Neural crest cell (in vitro differentiated cells): ENCODE data around the gene ADCK1. TPM values are rescaled to one million over a fixed set of nuclear protein-coding genes. Genes with fewer than 3 reads are reported as not detected.
"Not testable (repeated sequence)": the region's sequence is repeated elsewhere in the genome, so short reads cannot be mapped to it uniquely, and the experiment has no call there.

Source experiments
- DNase-seq: peaks from one replicate; pipeline ENCODE4 v3.0.0; 2021; ENCODE audit warnings: low read depth, mixed read lengths, low spot score
- H3K27ac Mint-ChIP-seq: one replicate; pipeline ENCODE4 v1.8.0; 2021; ENCODE audit warnings: mild to moderate bottlenecking, mixed read lengths; ENCODE audit not compliant: unreplicated experiment
- H3K27me3 Mint-ChIP-seq: 2 replicates; pipeline ENCODE4 v1.8.0; 2021; ENCODE audit warnings: low read depth, mild to moderate bottlenecking, mixed read lengths
- H3K36me3 Mint-ChIP-seq: 2 replicates; pipeline ENCODE4 v1.8.0; 2021; ENCODE audit warnings: low read depth, mild to moderate bottlenecking, mixed read lengths
- H3K4me1 Mint-ChIP-seq: 2 replicates; pipeline ENCODE4 v1.8.0; 2021; ENCODE audit warnings: mixed read lengths
- H3K4me3 Mint-ChIP-seq: one replicate; pipeline ENCODE4 v1.8.0; 2021; ENCODE audit warnings: mild to moderate bottlenecking, mixed read lengths
- H3K9me3 Mint-ChIP-seq: 2 replicates; pipeline ENCODE4 v1.8.0; 2021; ENCODE audit warnings: mixed read lengths
- total RNA-seq: library from RNA; stranded (reverse); gene quantifications from 2 replicates; pipeline ENCODE4 v1.2.1, GENCODE V29; 2021
- TF ChIP-seq, protein P1 (sequence below): fragments of 200-600 bp; sonication (generic); conservative IDR thresholded peaks from 2 replicates; pipeline ENCODE4 v1.5.0; 2021; ENCODE audit warnings: antibody characterized with exemption, mild to moderate bottlenecking

ADCK1 gene
- total RNA-seq, 1 donor from 2014 or later, result 9.0 TPM

DNA sequence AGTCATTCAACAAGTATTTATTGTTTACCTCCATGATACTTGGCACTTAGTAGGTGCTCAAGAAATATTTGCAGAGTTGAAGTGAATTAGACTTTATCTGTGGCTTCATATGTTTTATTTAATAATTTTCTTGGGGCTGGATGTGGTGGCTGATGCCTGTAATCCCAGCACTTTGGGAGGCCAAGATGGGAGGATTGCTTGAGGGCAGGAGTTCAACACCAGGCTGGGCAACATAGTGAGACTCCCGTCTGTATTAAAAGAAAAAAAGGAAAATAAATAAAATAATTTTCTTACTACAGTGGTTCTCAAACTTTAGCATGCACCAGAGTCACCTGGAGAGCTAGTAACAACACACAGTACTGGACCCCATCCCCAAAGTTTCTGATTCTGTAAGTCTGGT, 905 bp downstream of the ADCK1 start:
- H3K4me1 Mint-ChIP-seq, result peaks cover 10% of the 10 kb centered on the region
- DNase-seq, result no peak
- no peaks in the 10 kb centered on the region for H3K36me3 Mint-ChIP-seq
- H3K9me3 Mint-ChIP-seq, result no peaks in the 10 kb centered on the region
- H3K27ac Mint-ChIP-seq, result no peak overlapping the region
- H3K27me3 Mint-ChIP-seq, result no peaks in the 10 kb centered on the region
- H3K4me3 Mint-ChIP-seq, result peak overlapping the region; percentile 89
- TF ChIP-seq, protein P1, sequence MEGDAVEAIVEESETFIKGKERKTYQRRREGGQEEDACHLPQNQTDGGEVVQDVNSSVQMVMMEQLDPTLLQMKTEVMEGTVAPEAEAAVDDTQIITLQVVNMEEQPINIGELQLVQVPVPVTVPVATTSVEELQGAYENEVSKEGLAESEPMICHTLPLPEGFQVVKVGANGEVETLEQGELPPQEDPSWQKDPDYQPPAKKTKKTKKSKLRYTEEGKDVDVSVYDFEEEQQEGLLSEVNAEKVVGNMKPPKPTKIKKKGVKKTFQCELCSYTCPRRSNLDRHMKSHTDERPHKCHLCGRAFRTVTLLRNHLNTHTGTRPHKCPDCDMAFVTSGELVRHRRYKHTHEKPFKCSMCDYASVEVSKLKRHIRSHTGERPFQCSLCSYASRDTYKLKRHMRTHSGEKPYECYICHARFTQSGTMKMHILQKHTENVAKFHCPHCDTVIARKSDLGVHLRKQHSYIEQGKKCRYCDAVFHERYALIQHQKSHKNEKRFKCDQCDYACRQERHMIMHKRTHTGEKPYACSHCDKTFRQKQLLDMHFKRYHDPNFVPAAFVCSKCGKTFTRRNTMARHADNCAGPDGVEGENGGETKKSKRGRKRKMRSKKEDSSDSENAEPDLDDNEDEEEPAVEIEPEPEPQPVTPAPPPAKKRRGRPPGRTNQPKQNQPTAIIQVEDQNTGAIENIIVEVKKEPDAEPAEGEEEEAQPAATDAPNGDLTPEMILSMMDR, result no peak

DNA sequence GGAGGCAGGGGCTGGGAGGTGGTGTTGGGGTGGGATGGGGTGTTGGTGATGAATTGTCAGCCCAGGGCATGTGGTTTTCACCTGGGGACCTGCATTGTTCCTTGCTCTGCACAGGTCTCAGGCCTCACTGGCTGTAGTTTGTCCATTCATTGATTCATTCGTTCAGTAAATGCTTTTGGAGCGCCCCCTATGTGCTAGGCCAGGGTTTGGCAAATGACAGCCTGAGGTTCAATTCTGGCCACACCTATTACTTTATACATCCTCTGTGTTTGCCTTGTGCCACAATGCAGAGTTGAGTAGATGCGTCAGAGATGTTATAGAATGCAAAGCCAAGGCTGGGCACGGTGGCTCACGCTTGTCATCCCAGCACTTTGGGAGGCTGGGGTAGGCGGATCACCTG, 4.7 kb downstream of the ADCK1 start:
- H3K36me3 Mint-ChIP-seq, result no peaks in the 10 kb centered on the region
- TF ChIP-seq, protein P1, result peak; percentile 28
- peaks cover 3% of the 10 kb centered on the region for H3K9me3 Mint-ChIP-seq
- DNase-seq, result no peak
- H3K4me3 Mint-ChIP-seq, result no peak overlapping the region
- H3K4me1 Mint-ChIP-seq, result peaks cover 7% of the 10 kb centered on the region
- no peak overlapping the region for H3K27ac Mint-ChIP-seq
- no peaks in the 10 kb centered on the region for H3K27me3 Mint-ChIP-seq

DNA sequence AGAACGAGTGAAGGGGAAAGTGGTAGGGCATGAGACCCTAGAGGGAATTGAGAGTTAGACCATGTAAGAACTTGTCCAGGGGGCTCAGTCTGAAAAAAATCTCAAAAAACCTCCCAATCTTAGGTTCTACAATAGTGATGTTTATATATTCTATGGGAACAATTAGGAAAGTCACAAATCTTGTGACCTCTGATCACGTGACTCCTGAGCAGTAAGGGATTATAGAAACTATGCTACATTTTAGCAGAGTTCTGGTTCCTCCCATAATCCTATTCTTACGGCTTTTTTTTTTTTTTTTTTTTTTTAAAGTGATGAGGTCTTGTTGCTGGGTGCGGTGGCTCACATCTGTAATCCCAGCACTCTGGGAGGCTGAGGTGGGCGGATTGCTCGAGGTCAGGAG, 5.8 kb downstream of the ADCK1 start:
- Mint-ChIP-seq H3K4me1 (no peaks in the 10 kb centered on the region), H3K9me3 (peaks cover 3% of the 10 kb centered on the region), H3K27ac (no peak overlapping the region), H3K36me3 (no peaks in the 10 kb centered on the region), H3K27me3 (no peaks in the 10 kb centered on the region), H3K4me3 (no peak overlapping the region)
- TF ChIP-seq, protein P1, result no peak
- no peak for DNase-seq

DNA sequence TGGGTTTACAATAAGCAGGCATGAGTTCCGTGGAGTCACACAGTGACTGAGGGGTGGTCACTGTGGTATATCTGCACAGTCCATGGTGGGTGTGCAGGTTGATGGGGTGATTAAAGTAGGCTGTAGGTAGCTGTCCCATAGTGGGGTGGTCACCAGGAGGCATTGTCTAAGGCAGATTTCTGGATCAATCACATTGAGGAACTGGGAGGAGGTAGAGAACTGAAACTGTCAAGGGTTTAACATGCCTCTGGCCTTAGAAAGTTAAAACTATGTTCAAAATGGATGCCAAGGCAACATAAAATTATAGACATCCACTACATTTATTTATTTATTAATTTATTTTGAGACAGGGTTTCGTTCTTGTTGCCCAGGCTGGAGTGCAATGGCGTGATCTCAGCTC, 8.3 kb downstream of the ADCK1 start:
- TF ChIP-seq, protein P1, result no peak
- Mint-ChIP-seq H3K4me3 (no peak overlapping the region), H3K9me3 (peaks cover 3% of the 10 kb centered on the region), H3K27me3 (no peaks in the 10 kb centered on the region), H3K36me3 (no peaks in the 10 kb centered on the region), H3K4me1 (no peaks in the 10 kb centered on the region), H3K27ac (peak overlapping the region; percentile 78)
- DNase-seq, result no peak

DNA sequence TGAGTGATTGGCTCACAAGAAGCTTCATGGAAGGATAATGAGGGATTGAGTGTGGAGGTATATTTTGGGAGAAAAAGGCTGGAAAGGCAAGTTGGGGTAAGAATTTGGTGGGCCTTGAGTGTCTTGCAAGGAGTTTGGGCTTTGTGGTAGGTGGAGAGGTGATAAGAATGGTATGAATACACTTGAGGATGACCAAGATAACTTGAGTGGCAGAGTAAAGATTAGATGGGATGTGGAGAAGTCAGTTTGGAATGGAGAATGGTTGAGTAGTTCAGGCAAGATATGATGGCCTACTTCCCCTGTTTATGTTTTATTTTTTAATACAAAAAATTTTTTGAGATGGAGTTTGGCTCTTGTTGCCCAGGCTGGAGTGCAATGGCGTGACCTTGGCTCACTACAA, 9.1 kb downstream of the ADCK1 start:
- peak overlapping the region; percentile 40 for H3K27ac Mint-ChIP-seq
- H3K36me3 Mint-ChIP-seq, result no peaks in the 10 kb centered on the region
- TF ChIP-seq, protein P1, result no peak
- DNase-seq, result no peak
- no peak overlapping the region for H3K4me3 Mint-ChIP-seq
- peaks cover 3% of the 10 kb centered on the region for H3K9me3 Mint-ChIP-seq
- no peaks in the 10 kb centered on the region for H3K27me3 Mint-ChIP-seq
- no peaks in the 10 kb centered on the region for H3K4me1 Mint-ChIP-seq

DNA sequence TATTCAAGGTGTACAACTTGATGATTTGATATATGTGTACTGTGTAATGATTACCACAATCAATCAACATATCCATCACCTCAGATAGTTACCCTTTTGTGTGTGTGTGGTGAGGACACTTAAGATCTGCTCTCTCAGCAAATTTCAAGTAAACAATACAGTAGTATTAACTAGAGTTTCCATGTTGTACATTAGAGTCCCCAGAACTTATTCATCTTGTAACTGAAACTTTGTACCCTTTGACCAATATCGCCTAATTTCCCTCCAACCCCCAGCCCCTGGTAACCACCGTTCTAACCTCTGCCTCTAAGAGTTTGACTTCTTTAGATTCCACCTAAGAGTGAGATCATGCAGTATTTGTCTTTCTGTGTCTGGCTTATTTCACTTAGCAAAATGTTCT, 12.1 kb downstream of the ADCK1 start:
- no peak for DNase-seq
- H3K27me3 Mint-ChIP-seq, result no peaks in the 10 kb centered on the region
- peaks cover 3% of the 10 kb centered on the region for H3K9me3 Mint-ChIP-seq
- H3K27ac Mint-ChIP-seq, result no peak overlapping the region
- H3K4me1 Mint-ChIP-seq, result no peaks in the 10 kb centered on the region
- TF ChIP-seq, protein P1, result no peak
- H3K4me3 Mint-ChIP-seq, result no peak overlapping the region
- H3K36me3 Mint-ChIP-seq, result no peaks in the 10 kb centered on the region

DNA sequence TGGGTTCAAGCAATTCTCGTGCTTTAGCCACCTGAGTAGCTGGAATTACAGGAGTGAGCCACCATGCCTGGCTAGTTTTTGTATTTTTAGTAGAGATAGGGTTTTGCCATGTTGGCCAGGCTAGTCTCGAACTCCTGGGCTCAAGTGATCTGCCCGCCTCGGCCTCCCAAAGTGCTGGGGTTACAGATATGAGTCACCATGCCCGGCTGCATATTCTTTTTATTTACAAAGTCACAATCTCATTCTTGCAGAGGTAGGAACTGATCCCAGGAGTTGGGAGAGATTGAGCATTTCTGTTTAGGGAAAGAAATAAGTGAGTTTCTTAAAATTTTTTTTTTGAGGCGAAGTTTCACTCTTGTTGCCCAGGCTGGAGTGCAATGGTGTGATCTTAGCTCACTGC, 12.8 kb downstream of the ADCK1 start:
- not testable (repeated sequence) for H3K36me3 Mint-ChIP-seq, DNase-seq, H3K4me3 Mint-ChIP-seq, H3K4me1 Mint-ChIP-seq, H3K9me3 Mint-ChIP-seq, H3K27me3 Mint-ChIP-seq, H3K27ac Mint-ChIP-seq
